A673 (cell line): ENCODE results near the gene SCN3A. TPM values are rescaled to one million over a fixed set of nuclear protein-coding genes. Genes with fewer than 3 reads are reported as not detected.

Experiments
- BruUV-seq: library from RNA; stranded (reverse); fragments of 400-500 nt; replicated peaks from 2 replicates; lab custom pipeline; 2021; lab: Mats Ljungman, UMichigan
- CTCF ChIA-PET: fragments of 300-600 bp; sonication (Branson Sonifier 250); formaldehyde crosslinking; loops from one replicate; lab custom pipeline; 2022; ENCODE audit warnings: antibody characterized with exemption; lab: Charles Lee
- POLR2A ChIA-PET: fragments of 300-600 bp; sonication (Branson Sonifier 250); formaldehyde crosslinking; loops from one replicate; lab custom pipeline; 2022; ENCODE audit warnings: antibody characterized with exemption; ENCODE audit not compliant: low non-redundant PET; lab: Charles Lee
- DNase-seq: peaks from one replicate; pipeline ENCODE4 v3.0.0-alpha.2; 2015; ENCODE audit warnings: low spot score
- H3K27ac ChIP-seq: fragments of 200-600 bp; sonication (generic); 2 replicates; pipeline ENCODE4 v1.5.1; 2016; ENCODE audit warnings: mixed run types, low read depth, mild to moderate bottlenecking, mixed read lengths, antibody characterized with exemption, low read length; ENCODE audit not compliant: poor library complexity, severe bottlenecking
- H3K27me3 ChIP-seq: fragments of 200-600 bp; sonication (generic); replicated peaks from 2 replicates; pipeline ENCODE4 v1.6.1; 2017; ENCODE audit warnings: mixed run types, low read depth, mild to moderate bottlenecking, mixed read lengths, antibody characterized with exemption, low read length; ENCODE audit not compliant: insufficient read depth, poor library complexity
- H3K36me3 ChIP-seq: fragments of 200-600 bp; sonication (generic); 2 replicates; pipeline ENCODE4 v1.6.1; 2016; ENCODE audit warnings: mixed run types, mild to moderate bottlenecking, mixed read lengths, antibody characterized with exemption, low read length; ENCODE audit not compliant: insufficient read depth, poor library complexity, severe bottlenecking
- H3K4me1 ChIP-seq: fragments of 200-600 bp; sonication (generic); 2 replicates; pipeline ENCODE4 v1.6.1; 2017; ENCODE audit warnings: mixed run types, mild to moderate bottlenecking, mixed read lengths, antibody characterized with exemption, low read length; ENCODE audit not compliant: insufficient read depth, poor library complexity, severe bottlenecking
- H3K4me3 ChIP-seq: fragments of 200-600 bp; sonication (generic); 2 replicates; pipeline ENCODE4 v1.5.1; 2016; ENCODE audit warnings: low read depth, mixed run types, mild to moderate bottlenecking, mixed read lengths, low read length; ENCODE audit not compliant: poor library complexity, severe bottlenecking
- H3K9me3 ChIP-seq: fragments of 200-600 bp; sonication (generic); 2 replicates; pipeline ENCODE4 v1.6.1; 2016; ENCODE audit warnings: mixed run types, low read depth, mild to moderate bottlenecking, mixed read lengths, antibody characterized with exemption, low read length; ENCODE audit not compliant: poor library complexity, severe bottlenecking
- CTCF ChIP-seq: fragments of 300-800, 200-600 bp; sonication (generic); conservative IDR thresholded peaks from 2 replicates; pipeline ENCODE4 v1.5.1; 2017; ENCODE audit warnings: low read depth, mild to moderate bottlenecking, antibody characterized with exemption, low read length, moderate library complexity, mixed read lengths
- EZH2 ChIP-seq: fragments of 200-600 bp; sonication (generic); IDR thresholded peaks from 2 replicates; pipeline ENCODE4 v1.6.1; 2017; ENCODE audit warnings: borderline replicate concordance, low read depth, mild to moderate bottlenecking, mixed read lengths, antibody characterized with exemption, low read length; ENCODE audit not compliant: poor library complexity, severe bottlenecking
- intact Hi-C: fragments of 100-400 bp; cut with micrococcal nuclease; formaldehyde crosslinking; loops from one replicate; pipeline ENCODE4 v1.10.0; 2022; ENCODE audit not compliant: unreplicated experiment
- total RNA-seq: library from RNA; stranded (reverse); gene quantifications from 2 replicates; pipeline ENCODE4 v1.2.3, GENCODE V29; 2021

SCN3A gene
- total RNA-seq, 1 experiment from 2014 or later: 0.04 TPM

GRCh38 chr2:165068487-165068757 is 135.4 kb downstream of the SCN3A start:
- ChIA-PET POLR2A (no interaction called here), CTCF (interaction anchor here (0.6 kb wide), 1 partner anchor 135 kb away, joined by 3 read pairs; the partner anchor contains the start of gene SCN3A)
- Histone ChIP-seq H3K36me3 (no peaks in the 10 kb centered on the region), H3K4me1 (peaks cover 5% of the 10 kb centered on the region), H3K9me3 (no peaks in the 10 kb centered on the region), H3K27me3 (no peaks in the 10 kb centered on the region), H3K27ac (peak overlapping the region; percentile 53), H3K4me3 (peak overlapping the region; percentile 32)
- DNase-seq: no peak
- TF ChIP-seq EZH2: no peak
- TF ChIP-seq CTCF: no peak
- intact Hi-C loops: no loop called here
- no TSS peak for BruUV-seq

- ChIA-PET POLR2A (interaction anchor here (0.6 kb wide), 1 partner anchor 268 kb away, joined by 3 read pairs; no protein-coding TSS in a partner anchor), CTCF (interaction anchor here (0.6 kb wide), 3 partner anchors 120 to 806 kb away, joined by 3 to 12 read pairs (median 4); partner anchors contain the start of gene SCN3A)
- Histone ChIP-seq H3K27ac (peak overlapping the region; percentile 53), H3K27me3 (no peaks in the 10 kb centered on the region), H3K36me3 (no peaks in the 10 kb centered on the region), H3K4me1 (peaks cover 5% of the 10 kb centered on the region), H3K4me3 (peak overlapping the region; percentile 32), H3K9me3 (no peaks in the 10 kb centered on the region)
- intact Hi-C loops: no loop called here
- peak; percentile 84 for DNase-seq
- TF ChIP-seq EZH2: no peak
- TF ChIP-seq CTCF: no peak
- no TSS peak for BruUV-seq
These were observed 136.0 kb downstream of the SCN3A start for GRCh38 chr2:165067643-165068486.

- H3K36me3 ChIP-seq: no peaks in the 10 kb centered on the region
- BruUV-seq: no TSS peak
- no peak overlapping the region for H3K4me3 ChIP-seq
- H3K27me3 ChIP-seq: no peaks in the 10 kb centered on the region
- POLR2A ChIA-PET: no interaction called here
- intact Hi-C loops: no loop called here
- H3K27ac ChIP-seq: no peak overlapping the region
- DNase-seq: no peak
- peaks cover 5% of the 10 kb centered on the region for H3K4me1 ChIP-seq
- TF ChIP-seq EZH2 (no peak), CTCF (no peak)
- CTCF ChIA-PET: no interaction called here
- H3K9me3 ChIP-seq: no peaks in the 10 kb centered on the region
These were observed 139.1 kb downstream of the SCN3A start for GRCh38 chr2:165064743-165065142.
